Gastrocnemius medialis (tissue), 4 donors: ENCODE data around the gene CD151.

Experiments
- POLR2A ChIP-seq, 2 donors: fragments of 450-650 bp; IDR thresholded peaks; one replicate each; pipeline ENCODE4 v1.6.1; 2017; ENCODE audit warnings: antibody characterized with exemption in 2 of 2, mild to moderate bottlenecking in 2 of 2, moderate library complexity in 2 of 2
- TF ChIP-seq, protein P1 (sequence below), 5 experiments: fragments of 450-650 bp in 3 of 5; fragments of 200-600 bp in 2 of 5; sonication (generic) in 2 of 5; IDR thresholded peaks in 4 of 5; conservative IDR thresholded peaks in 1 of 5; 1 replicate in 4 of 5; 2 replicates in 1 of 5; pipeline ENCODE4 v1.5.1; 2016 to 2019; ENCODE audit warnings: antibody characterized with exemption in 5 of 5, mild to moderate bottlenecking in 3 of 5, moderate library complexity in 3 of 5

DNA sequence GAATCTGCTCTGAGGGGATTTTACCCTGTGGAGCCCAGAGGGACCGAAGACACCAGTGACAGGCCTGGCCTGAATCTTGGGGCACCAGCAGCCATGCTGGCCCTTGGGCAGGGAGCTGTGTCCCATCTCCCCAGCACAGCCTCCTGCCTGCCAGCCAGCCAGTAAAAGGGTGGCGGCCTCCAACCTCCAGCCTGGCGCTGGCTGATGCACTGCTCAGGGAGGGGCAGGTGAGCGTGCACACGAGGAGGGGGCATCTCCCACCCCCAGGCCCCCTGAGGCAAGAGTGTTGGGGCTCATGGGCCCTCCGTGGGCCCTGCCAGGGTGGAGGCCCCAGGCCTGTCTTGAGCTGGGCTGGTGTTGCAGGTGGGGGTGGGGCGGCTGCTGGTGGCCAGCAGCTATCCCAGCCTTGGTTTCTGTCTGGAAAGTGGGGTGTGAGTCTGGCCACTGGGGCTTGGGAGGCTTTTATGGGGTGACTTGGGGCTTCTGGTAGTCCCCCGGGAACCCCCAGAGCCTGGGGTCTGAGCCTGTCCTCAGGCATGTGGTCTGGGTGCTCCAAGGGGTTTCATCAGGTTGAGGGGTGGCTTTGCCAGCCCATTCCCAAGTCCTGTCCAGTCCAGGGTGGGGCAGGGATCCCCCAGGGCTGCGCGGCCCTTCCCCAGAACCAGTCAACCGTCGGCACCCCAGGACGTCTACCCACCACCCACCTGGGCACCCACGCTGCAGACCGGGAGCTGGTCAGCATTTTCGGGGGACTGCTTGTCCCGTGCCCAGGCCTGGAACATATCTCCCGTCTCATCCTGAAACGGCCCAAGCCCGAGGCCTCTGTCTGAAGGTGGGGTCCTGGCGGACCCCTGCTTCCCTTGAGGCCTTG, 27.7 kb downstream of the CD151 start:
- TF ChIP-seq, protein P1, sequence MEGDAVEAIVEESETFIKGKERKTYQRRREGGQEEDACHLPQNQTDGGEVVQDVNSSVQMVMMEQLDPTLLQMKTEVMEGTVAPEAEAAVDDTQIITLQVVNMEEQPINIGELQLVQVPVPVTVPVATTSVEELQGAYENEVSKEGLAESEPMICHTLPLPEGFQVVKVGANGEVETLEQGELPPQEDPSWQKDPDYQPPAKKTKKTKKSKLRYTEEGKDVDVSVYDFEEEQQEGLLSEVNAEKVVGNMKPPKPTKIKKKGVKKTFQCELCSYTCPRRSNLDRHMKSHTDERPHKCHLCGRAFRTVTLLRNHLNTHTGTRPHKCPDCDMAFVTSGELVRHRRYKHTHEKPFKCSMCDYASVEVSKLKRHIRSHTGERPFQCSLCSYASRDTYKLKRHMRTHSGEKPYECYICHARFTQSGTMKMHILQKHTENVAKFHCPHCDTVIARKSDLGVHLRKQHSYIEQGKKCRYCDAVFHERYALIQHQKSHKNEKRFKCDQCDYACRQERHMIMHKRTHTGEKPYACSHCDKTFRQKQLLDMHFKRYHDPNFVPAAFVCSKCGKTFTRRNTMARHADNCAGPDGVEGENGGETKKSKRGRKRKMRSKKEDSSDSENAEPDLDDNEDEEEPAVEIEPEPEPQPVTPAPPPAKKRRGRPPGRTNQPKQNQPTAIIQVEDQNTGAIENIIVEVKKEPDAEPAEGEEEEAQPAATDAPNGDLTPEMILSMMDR (IDR thresholded peaks at IDR 0.05 in 4 of 5, conservative IDR thresholded peaks at IDR 0.05 in 1 of 5) = no peak
- no peak for TF ChIP-seq POLR2A (IDR thresholded peaks at IDR 0.05)
